ENCODE results near the gene RNF222. TPM values are rescaled to one million over a fixed set of nuclear protein-coding genes. Genes with fewer than 3 reads are reported as not detected.

Gene RNF222
- total and polyA plus RNA-seq, 10 of the 15 experiments (the other 5 are each of a cell fraction or from before 2014, with no cell fraction given), result not detected

DNA sequence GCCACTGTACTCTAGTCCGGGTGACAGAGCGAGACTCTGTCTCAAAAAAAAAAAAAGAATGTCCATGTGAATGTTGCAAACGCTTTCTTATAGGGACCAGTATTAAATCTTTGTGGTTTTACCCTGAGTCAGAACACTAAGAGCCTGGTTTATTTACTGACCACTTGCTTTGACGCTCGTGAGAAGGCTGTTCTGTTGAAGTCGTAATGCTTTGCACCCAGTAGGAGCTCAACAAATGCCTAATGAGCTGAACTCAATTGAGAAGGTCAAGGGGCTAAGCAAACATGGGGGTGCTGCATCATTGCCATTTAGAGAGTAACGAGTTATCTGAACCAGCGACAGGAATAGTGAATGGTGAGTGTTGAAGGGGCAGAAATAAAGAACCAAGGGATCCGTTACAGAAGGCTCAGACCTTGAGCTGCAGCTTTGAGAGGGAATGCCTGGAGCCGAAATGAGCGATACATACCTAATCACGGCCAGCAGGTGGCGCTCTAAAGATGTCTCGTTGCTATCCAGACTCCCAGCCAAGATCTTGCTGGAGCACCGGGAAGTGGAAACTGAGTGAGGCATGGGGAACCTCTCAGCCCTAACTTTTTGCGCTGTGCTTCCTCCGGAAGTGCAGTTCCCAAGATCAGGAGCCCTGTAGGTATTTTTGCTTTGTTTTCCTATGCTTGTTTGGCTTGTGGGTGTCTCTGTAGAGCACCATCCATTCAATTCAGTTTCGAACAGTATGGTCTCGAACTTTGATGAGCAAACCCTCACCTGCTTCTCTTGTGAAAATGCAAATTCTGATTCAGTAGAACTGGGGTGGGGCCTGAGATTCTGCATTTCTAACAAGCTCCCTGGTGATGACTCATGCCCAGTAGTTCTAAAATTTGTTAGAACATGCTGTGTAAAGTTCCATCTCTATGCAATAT lies 12.6 kb upstream of the RNF222 start (continued):
- TF ChIP-seq, protein P1, sequence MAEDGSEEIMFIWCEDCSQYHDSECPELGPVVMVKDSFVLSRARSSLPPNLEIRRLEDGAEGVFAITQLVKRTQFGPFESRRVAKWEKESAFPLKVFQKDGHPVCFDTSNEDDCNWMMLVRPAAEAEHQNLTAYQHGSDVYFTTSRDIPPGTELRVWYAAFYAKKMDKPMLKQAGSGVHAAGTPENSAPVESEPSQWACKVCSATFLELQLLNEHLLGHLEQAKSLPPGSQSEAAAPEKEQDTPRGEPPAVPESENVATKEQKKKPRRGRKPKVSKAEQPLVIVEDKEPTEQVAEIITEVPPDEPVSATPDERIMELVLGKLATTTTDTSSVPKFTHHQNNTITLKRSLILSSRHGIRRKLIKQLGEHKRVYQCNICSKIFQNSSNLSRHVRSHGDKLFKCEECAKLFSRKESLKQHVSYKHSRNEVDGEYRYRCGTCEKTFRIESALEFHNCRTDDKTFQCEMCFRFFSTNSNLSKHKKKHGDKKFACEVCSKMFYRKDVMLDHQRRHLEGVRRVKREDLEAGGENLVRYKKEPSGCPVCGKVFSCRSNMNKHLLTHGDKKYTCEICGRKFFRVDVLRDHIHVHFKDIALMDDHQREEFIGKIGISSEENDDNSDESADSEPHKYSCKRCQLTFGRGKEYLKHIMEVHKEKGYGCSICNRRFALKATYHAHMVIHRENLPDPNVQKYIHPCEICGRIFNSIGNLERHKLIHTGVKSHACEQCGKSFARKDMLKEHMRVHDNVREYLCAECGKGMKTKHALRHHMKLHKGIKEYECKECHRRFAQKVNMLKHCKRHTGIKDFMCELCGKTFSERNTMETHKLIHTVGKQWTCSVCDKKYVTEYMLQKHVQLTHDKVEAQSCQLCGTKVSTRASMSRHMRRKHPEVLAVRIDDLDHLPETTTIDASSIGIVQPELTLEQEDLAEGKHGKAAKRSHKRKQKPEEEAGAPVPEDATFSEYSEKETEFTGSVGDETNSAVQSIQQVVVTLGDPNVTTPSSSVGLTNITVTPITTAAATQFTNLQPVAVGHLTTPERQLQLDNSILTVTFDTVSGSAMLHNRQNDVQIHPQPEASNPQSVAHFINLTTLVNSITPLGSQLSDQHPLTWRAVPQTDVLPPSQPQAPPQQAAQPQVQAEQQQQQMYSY (CRISPR knock-in tag; IDR thresholded peaks at IDR 0.05), result no peak
- TF ChIP-seq ZNF622 (IDR thresholded peaks at IDR 0.05) (no peak), YBX1 (IDR thresholded peaks at IDR 0.05) (no peak)

DNA sequence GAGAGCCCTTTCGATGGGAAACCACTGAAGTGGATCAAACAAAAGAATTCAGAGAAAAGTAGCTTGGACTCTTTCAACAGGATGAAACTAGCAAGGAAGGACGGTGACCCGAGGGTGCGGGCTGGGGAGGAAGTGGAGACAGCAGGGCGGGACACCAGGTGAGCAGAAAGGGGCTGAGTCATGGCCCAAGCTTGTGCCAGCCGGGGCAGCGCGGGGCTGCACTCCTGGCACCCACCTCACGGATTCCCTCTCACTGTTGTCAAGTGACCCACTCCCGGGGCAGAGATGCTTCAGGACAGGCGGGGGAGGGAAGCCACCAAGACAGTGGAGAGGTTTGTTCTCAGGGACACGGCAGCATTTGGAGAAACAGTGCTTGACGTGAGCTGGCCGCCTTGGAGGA lies 10.7 kb upstream of the RNF222 start:
- no peak for DNase-seq (ENCODE audit: low read depth, low spot score)
- Histone ChIP-seq H3K9me3 (replicated peaks; ENCODE audit: control insufficient read depth, insufficient read depth, low read length) (no peaks in the 10 kb centered on the region), H3K4me2 (ENCODE audit: control insufficient read depth, insufficient read depth) (no peak overlapping the region), H3K9ac (ENCODE audit: control insufficient read depth, insufficient read depth, low read length) (no peak overlapping the region), H3K36me3 (ENCODE audit: control insufficient read depth in 2 of 2, insufficient read depth in 2 of 2, low read length in 1 of 2) (no peaks in the 10 kb centered on the region), H3K27ac (ENCODE audit: control insufficient read depth, insufficient read depth) (no peak overlapping the region), H3K4me1 (ENCODE audit: control insufficient read depth, insufficient read depth, low read length) (no peaks in the 10 kb centered on the region), H2AFZ (ENCODE audit: control insufficient read depth, low read depth, low read length) (no peak overlapping the region), H4K20me1 (ENCODE audit: control insufficient read depth, insufficient read depth) (no peaks in the 10 kb centered on the region), H3K27me3 (replicated peaks in 1 of 2; ENCODE audit: control insufficient read depth in 2 of 2, insufficient read depth in 2 of 2, low read length in 1 of 2) (peaks cover 0 to 3% of the 10 kb centered on the region in 2 experiments; a peak in 2 of 4 replicates), H3K79me2 (ENCODE audit: control insufficient read depth, insufficient read depth, low read length) (no peaks in the 10 kb centered on the region), H3K4me3 (no peak overlapping the region)
- intact Hi-C loops (cut with micrococcal nuclease; ENCODE audit: unreplicated experiment), result no loop called here
- SMC1A ChIA-PET (ENCODE audit: uncharacterized antibody, unreplicated experiment), result no interaction called here
- no peak for ATAC-seq
- in situ Hi-C loops (cut with MboI), result no loop called here
- TF ChIP-seq CBX5 (IDR thresholded peaks at IDR 0.05; ENCODE audit: low read depth) (no peak), HDGF (IDR thresholded peaks at IDR 0.05) (no peak), NFXL1 (IDR thresholded peaks at IDR 0.05; ENCODE audit: borderline replicate concordance) (no peak), FOS (IDR thresholded peaks at IDR 0.05; ENCODE audit: borderline replicate concordance, extremely low read depth, insufficient read length) (no peak), LARP7 (IDR thresholded peaks at IDR 0.05) (no peak), CHD1 (IDR thresholded peaks at IDR 0.05; ENCODE audit: low read depth, low read length) (no peak), POLR2AphosphoS2 (IDR thresholded peaks at IDR 0.05; ENCODE audit: low read depth, low read length) (no peak)
- POLR2A ChIA-PET, result no interaction called here
- CTCF ChIA-PET, result interaction anchor here (1.1 to 1.3 kb wide), 2 partner anchors 11 to 589 kb away, joined by 3 read pairs; no protein-coding TSS in a partner anchor
- WGBS (ENCODE audit: insufficient coverage, insufficient replicate concordance, low lambda C conversion rate, missing lambda C conversion rate), result 55% methylated on average over 14 of the region's 14 CpGs
- no peak for FAIRE-seq
- RAD21 ChIA-PET (ENCODE audit: unreplicated experiment), result no interaction called here
- BruUV-seq (replicated peaks), result no TSS peak
